Measurements from ENCODE around the gene RREB1. TPM values are rescaled to one million over a fixed set of nuclear protein-coding genes. Genes with fewer than 3 reads are reported as not detected.

The RREB1 gene
- total RNA-seq, 1 donor from 2014 or later, result 28.3 TPM

DNA sequence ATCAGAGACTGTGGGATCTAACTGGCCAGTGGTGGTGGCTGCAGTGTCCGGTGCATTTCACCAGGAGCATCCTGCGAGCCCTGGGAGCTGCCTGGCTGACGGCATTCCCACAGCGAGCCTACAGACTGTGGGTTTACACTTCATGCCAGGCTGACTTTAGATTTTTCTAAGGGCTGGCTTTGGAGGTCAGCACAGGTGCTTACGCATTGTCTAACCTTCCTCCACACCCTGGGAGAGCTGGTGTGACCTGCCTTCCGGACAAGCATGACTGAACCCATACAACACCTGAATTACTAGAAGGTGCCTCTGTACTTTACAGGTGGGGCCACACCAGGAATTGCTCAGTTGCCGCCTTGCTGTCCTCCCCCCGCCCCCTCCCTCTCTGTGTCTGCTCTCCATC, 96.2 kb downstream of the RREB1 start:
- Mint-ChIP-seq H3K27ac (ENCODE audit: unreplicated experiment) (no peak overlapping the region), H3K4me1 (no peaks in the 10 kb centered on the region), H3K27me3 (ENCODE audit: low read depth) (no peaks in the 10 kb centered on the region), H3K9me3 (no peaks in the 10 kb centered on the region), H3K4me3 (no peak overlapping the region), H3K36me3 (ENCODE audit: low read depth) (peaks cover 12% of the 10 kb centered on the region)
- TF ChIP-seq, protein P1, sequence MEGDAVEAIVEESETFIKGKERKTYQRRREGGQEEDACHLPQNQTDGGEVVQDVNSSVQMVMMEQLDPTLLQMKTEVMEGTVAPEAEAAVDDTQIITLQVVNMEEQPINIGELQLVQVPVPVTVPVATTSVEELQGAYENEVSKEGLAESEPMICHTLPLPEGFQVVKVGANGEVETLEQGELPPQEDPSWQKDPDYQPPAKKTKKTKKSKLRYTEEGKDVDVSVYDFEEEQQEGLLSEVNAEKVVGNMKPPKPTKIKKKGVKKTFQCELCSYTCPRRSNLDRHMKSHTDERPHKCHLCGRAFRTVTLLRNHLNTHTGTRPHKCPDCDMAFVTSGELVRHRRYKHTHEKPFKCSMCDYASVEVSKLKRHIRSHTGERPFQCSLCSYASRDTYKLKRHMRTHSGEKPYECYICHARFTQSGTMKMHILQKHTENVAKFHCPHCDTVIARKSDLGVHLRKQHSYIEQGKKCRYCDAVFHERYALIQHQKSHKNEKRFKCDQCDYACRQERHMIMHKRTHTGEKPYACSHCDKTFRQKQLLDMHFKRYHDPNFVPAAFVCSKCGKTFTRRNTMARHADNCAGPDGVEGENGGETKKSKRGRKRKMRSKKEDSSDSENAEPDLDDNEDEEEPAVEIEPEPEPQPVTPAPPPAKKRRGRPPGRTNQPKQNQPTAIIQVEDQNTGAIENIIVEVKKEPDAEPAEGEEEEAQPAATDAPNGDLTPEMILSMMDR (conservative IDR thresholded peaks at IDR 0.05), result no peak
- DNase-seq (ENCODE audit: low read depth, low spot score), result no peak

DNA sequence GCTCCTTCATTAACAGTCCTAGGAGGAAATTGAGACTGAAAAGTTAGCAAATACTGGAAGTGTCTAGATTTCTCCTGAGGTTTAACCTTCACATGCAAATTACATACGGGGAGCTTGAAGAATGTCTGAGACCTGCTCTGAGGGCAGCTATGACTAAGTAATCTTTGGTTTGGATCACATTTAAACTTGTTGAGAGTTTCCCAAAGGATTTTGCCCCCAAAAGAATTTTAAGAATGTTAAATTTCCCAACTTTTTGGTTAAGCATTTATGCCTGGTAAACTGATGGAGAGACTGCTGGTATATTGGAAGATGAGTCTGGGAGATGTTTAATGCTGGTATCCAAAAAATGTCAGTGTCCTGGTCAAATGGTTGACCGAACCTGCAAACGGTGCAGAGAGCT, 97.0 kb downstream of the RREB1 start:
- TF ChIP-seq, protein P1 (conservative IDR thresholded peaks at IDR 0.05), result no peak
- Mint-ChIP-seq H3K36me3 (ENCODE audit: low read depth) (peaks cover 12% of the 10 kb centered on the region), H3K4me3 (no peak overlapping the region), H3K27me3 (ENCODE audit: low read depth) (no peaks in the 10 kb centered on the region), H3K9me3 (no peaks in the 10 kb centered on the region), H3K27ac (ENCODE audit: unreplicated experiment) (no peak overlapping the region), H3K4me1 (no peaks in the 10 kb centered on the region)
- no peak for DNase-seq (ENCODE audit: low read depth, low spot score)

GRCh38 chr6:7207720-7208119, 100.0 kb downstream of the RREB1 start:
- H3K27me3 Mint-ChIP-seq (ENCODE audit: low read depth), result no peaks in the 10 kb centered on the region
- H3K4me1 Mint-ChIP-seq, result no peaks in the 10 kb centered on the region
- H3K27ac Mint-ChIP-seq (ENCODE audit: unreplicated experiment), result no peak overlapping the region
- TF ChIP-seq, protein P1 (conservative IDR thresholded peaks at IDR 0.05), result no peak
- DNase-seq (ENCODE audit: low read depth, low spot score), result no peak
- no peak overlapping the region for H3K4me3 Mint-ChIP-seq
- H3K36me3 Mint-ChIP-seq (ENCODE audit: low read depth), result peaks cover 8% of the 10 kb centered on the region
- no peaks in the 10 kb centered on the region for H3K9me3 Mint-ChIP-seq

GRCh38 chr6:7213416-7213815, 105.7 kb downstream of the RREB1 start:
- TF ChIP-seq, protein P1 (conservative IDR thresholded peaks at IDR 0.05), result no peak
- Mint-ChIP-seq H3K36me3 (ENCODE audit: low read depth) (peaks cover 7% of the 10 kb centered on the region), H3K4me1 (peaks cover 11% of the 10 kb centered on the region), H3K4me3 (no peak overlapping the region), H3K27ac (ENCODE audit: unreplicated experiment) (peak overlapping the region; percentile 35), H3K9me3 (no peaks in the 10 kb centered on the region), H3K27me3 (ENCODE audit: low read depth) (no peaks in the 10 kb centered on the region)
- DNase-seq (ENCODE audit: low read depth, low spot score), result no peak

DNA sequence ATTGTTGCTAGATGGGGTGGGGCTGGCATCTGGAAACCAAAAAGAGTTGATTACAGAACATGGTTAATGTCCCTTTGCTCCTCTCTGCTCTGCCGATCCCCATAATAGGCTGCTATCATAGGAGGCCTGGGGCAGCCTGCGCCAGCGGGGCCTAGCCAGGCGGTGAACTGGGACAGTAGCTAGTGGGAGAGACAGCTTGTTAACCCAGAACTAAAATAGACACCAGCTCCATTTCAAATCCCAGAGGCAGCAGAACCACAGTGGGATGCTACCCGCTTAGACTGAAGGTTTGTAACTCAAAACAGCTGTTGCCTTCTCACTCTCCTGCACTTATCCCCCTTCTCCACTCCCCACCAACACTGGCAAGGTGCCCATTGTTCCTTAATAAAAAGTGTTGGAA, 106.7 kb downstream of the RREB1 start:
- Mint-ChIP-seq H3K27me3 (ENCODE audit: low read depth) (no peaks in the 10 kb centered on the region), H3K9me3 (no peaks in the 10 kb centered on the region), H3K4me1 (peaks cover 11% of the 10 kb centered on the region), H3K27ac (ENCODE audit: unreplicated experiment) (no peak overlapping the region), H3K4me3 (no peak overlapping the region), H3K36me3 (ENCODE audit: low read depth) (peaks cover 7% of the 10 kb centered on the region)
- TF ChIP-seq, protein P1 (conservative IDR thresholded peaks at IDR 0.05), result no peak
- no peak for DNase-seq (ENCODE audit: low read depth, low spot score)

DNA sequence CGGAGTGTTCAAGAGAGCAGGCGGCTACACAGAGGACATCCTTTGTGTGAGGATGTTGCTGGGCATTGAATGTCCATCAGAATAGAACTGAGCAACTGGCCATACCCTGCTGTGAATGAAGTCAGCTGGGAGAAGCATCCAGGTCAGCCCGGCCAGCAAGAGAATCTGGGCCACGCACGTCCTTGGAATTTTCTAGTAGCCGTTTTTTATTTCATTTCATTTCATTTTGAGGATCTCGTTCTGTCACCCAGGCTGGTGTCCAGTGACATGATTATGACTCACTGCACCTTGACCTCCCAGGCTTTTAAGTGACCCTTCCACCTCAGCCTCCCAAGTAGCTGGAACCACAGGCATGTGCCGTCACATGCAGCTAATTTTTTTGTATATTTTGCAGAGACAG, 107.4 kb downstream of the RREB1 start:
- no peak for DNase-seq (ENCODE audit: low read depth, low spot score)
- TF ChIP-seq, protein P1 (conservative IDR thresholded peaks at IDR 0.05), result no peak
- Mint-ChIP-seq H3K36me3 (ENCODE audit: low read depth) (peaks cover 7% of the 10 kb centered on the region), H3K4me3 (no peak overlapping the region), H3K4me1 (peaks cover 11% of the 10 kb centered on the region), H3K27ac (ENCODE audit: unreplicated experiment) (no peak overlapping the region), H3K27me3 (ENCODE audit: low read depth) (no peaks in the 10 kb centered on the region), H3K9me3 (no peaks in the 10 kb centered on the region)

All from neural crest cell (in vitro differentiated cells).